ENCODE measurements around the gene SLC38A9.

Gene SLC38A9

DNA sequence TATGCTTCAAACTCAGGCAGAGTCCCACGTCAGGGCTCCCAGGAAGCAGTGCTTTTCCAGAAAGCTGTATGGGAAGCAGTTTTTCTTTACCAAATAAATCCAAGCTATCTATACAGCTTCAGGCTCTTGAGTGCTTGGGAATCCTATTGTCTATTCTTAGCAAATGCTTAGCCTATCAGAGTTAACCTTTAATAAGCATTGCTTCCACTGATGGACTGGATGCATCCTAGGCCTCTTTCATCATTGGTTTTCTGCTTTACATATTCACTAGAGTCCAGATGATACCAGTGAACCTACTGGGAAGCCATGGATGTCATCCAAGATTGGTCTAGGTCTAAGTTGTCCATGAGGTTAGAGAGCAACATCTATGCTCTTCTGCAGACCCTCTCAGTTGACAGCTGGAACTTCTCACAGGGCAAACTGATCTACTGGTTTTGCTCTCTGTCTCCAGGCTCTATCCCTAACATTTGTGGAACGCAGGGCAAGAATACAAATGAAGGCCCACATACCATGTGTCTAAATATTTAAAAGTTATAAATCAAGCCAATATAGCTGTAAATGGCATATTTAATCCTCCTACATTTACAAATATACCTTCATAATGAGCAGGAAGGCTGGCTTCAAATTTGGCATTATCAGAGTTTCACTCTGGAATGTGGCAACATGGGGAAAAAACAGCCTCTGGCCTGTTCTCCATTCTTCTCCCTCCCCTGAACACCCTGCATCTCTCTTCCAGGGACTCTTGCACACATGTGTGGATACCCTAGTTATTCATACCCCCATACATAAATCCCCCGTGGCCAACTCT, 127.5 kb downstream of the SLC38A9 start:
- in situ Hi-C loops (cut with HindIII; ENCODE audit: low sequenced_read_pairs), result no loop called here
- no peak for DNase-seq (ENCODE audit: low read depth)
- no peak overlapping the region for H3K4me3 ChIP-seq (ENCODE audit: low read depth, low read length)
- TF ChIP-seq, protein P1, sequence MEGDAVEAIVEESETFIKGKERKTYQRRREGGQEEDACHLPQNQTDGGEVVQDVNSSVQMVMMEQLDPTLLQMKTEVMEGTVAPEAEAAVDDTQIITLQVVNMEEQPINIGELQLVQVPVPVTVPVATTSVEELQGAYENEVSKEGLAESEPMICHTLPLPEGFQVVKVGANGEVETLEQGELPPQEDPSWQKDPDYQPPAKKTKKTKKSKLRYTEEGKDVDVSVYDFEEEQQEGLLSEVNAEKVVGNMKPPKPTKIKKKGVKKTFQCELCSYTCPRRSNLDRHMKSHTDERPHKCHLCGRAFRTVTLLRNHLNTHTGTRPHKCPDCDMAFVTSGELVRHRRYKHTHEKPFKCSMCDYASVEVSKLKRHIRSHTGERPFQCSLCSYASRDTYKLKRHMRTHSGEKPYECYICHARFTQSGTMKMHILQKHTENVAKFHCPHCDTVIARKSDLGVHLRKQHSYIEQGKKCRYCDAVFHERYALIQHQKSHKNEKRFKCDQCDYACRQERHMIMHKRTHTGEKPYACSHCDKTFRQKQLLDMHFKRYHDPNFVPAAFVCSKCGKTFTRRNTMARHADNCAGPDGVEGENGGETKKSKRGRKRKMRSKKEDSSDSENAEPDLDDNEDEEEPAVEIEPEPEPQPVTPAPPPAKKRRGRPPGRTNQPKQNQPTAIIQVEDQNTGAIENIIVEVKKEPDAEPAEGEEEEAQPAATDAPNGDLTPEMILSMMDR (IDR thresholded peaks at IDR 0.05; ENCODE audit: low read depth, low read length, missing control alignments), result no peak

GRCh38 chr5:55583578-55583977, 128.5 kb downstream of the SLC38A9 start:
- TF ChIP-seq, protein P1 (IDR thresholded peaks at IDR 0.05; ENCODE audit: low read depth, low read length, missing control alignments), result no peak
- in situ Hi-C loops (cut with HindIII; ENCODE audit: low sequenced_read_pairs), result no loop called here
- no peak for DNase-seq (ENCODE audit: low read depth)
- H3K4me3 ChIP-seq (ENCODE audit: low read depth, low read length), result no peak overlapping the region

DNA sequence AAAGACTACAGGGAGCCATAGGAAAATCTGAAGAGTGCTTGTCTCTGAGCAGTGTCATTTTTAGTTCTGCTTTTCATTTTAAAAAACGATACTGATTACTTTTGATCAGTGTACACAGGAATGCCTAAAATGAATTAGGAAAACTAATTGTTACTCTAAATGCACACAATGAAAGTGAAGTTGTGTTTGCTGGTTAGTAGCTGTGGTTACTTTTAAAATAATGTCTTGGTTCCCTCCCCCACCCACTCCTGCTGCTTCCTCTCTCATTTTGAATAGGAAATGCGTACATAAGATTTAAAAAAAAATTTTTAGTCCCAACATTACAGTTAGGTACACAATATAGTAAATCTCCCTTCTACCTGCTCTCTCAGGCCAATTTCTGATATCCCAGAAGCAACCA, 129.9 kb downstream of the SLC38A9 start:
- TF ChIP-seq, protein P1 (IDR thresholded peaks at IDR 0.05; ENCODE audit: low read depth, low read length, missing control alignments), result no peak
- DNase-seq (ENCODE audit: low read depth), result no peak
- no peak overlapping the region for H3K4me3 ChIP-seq (ENCODE audit: low read depth, low read length)
- in situ Hi-C loops (cut with HindIII; ENCODE audit: low sequenced_read_pairs), result no loop called here

- no peak overlapping the region for H3K4me3 ChIP-seq (ENCODE audit: low read depth, low read length)
- TF ChIP-seq, protein P1 (IDR thresholded peaks at IDR 0.05; ENCODE audit: low read depth, low read length, missing control alignments), result no peak
- DNase-seq (ENCODE audit: low read depth), result no peak
- in situ Hi-C loops (cut with HindIII; ENCODE audit: low sequenced_read_pairs), result no loop called here
Measured at GRCh38 chr5:55580042-55580441, 132.1 kb downstream of the SLC38A9 start.

GRCh38 chr5:55578771-55579170, 133.4 kb downstream of the SLC38A9 start:
- no peak for DNase-seq (ENCODE audit: low read depth)
- H3K4me3 ChIP-seq (ENCODE audit: low read depth, low read length), result no peak overlapping the region
- TF ChIP-seq, protein P1 (IDR thresholded peaks at IDR 0.05; ENCODE audit: low read depth, low read length, missing control alignments), result no peak
- in situ Hi-C loops (cut with HindIII; ENCODE audit: low sequenced_read_pairs), result loop anchor here (5.0 kb wide), 1 partner anchor 49 kb away; no protein-coding TSS in a partner anchor

GRCh38 chr5:55577353-55578060, 134.6 kb downstream of the SLC38A9 start:
- H3K4me3 ChIP-seq (ENCODE audit: low read depth, low read length), result no peak overlapping the region
- DNase-seq (ENCODE audit: low read depth), result peak; percentile 48
- TF ChIP-seq, protein P1 (IDR thresholded peaks at IDR 0.05; ENCODE audit: low read depth, low read length, missing control alignments), result no peak
- in situ Hi-C loops (cut with HindIII; ENCODE audit: low sequenced_read_pairs), result loop anchor here (5.0 kb wide), 1 partner anchor 50 kb away; no protein-coding TSS in a partner anchor
